Liver (tissue), 9 donors: ENCODE results near the gene GAMT. TPM values are rescaled to one million over a fixed set of nuclear protein-coding genes. Genes with fewer than 3 reads are reported as not detected.

Experiments
- DNase-seq: peaks from one replicate; pipeline ENCODE4 v3.0.0-alpha.2; 2017; ENCODE audit warnings: low spot score
- H3K27ac ChIP-seq, 2 donors: one replicate each; pipeline ENCODE4 v1.7.0; 2013; ENCODE audit warnings: inconsistent platforms in 2 of 2, low read length in 2 of 2, control low read depth in 1 of 2, low read depth in 1 of 2, mild to moderate bottlenecking in 1 of 2
- H3K27me3 ChIP-seq, 4 donors: one replicate each; pipeline versions ENCODE4 v1.6.1 to v1.7.0; 2013; ENCODE audit warnings: low read length in 3 of 4, inconsistent platforms in 1 of 4, mild to moderate bottlenecking in 1 of 4, moderate library complexity in 1 of 4; ENCODE audit not compliant: control insufficient read depth in 4 of 4, insufficient read depth in 4 of 4
- H3K36me3 ChIP-seq, 4 donors: one replicate each; pipeline versions ENCODE4 v1.6.1 to v1.7.0; 2013; ENCODE audit warnings: low read length in 3 of 4, mild to moderate bottlenecking in 3 of 4, low read depth in 1 of 4, moderate library complexity in 1 of 4; ENCODE audit not compliant: control insufficient read depth in 4 of 4, insufficient read depth in 3 of 4
- H3K4me1 ChIP-seq, 4 donors: one replicate each; pipeline versions ENCODE4 v1.6.1 to v1.7.0; 2013; ENCODE audit warnings: low read length in 3 of 4, mild to moderate bottlenecking in 3 of 4, moderate library complexity in 1 of 4; ENCODE audit not compliant: control insufficient read depth in 4 of 4, insufficient read depth in 4 of 4
- H3K4me3 ChIP-seq, 3 donors: one replicate each; pipeline versions ENCODE4 v1.6.1 to v1.7.0; 2013; ENCODE audit warnings: low read length in 3 of 3, control low read depth in 1 of 3, low read depth in 1 of 3, mild to moderate bottlenecking in 1 of 3
- H3K9ac ChIP-seq, 2 donors: one replicate each; pipeline ENCODE4 v1.7.0; 2013; ENCODE audit warnings: low read length in 2 of 2, mild to moderate bottlenecking in 2 of 2, moderate library complexity in 2 of 2, control low read depth in 1 of 2, low read depth in 1 of 2
- H3K9me3 ChIP-seq, 4 donors: one replicate each; pipeline versions ENCODE4 v1.6.1 to v1.7.0; 2013; ENCODE audit warnings: low read length in 3 of 4; ENCODE audit not compliant: control insufficient read depth in 4 of 4
- ATF3 ChIP-seq: IDR thresholded peaks from 2 replicates; pipeline ENCODE4 v1.6.1; 2016; ENCODE audit warnings: antibody characterized with exemption
- CTCF ChIP-seq: fragments of 150-350 bp; IDR thresholded peaks from 2 replicates; pipeline ENCODE4 v1.5.1; 2017; ENCODE audit warnings: improper control_type of control experiment, low read depth, low read length; ENCODE audit not compliant: missing input control
- EGR1 ChIP-seq, 2 donors: IDR thresholded peaks; 2 replicates each; pipeline ENCODE4 v1.6.1; 2016 to 2018; ENCODE audit warnings: antibody characterized with exemption in 2 of 2, low read depth in 2 of 2
- FOXA1 ChIP-seq: IDR thresholded peaks from 2 replicates; pipeline ENCODE4 v1.6.1; 2016; ENCODE audit warnings: antibody characterized with exemption
- FOXA2 ChIP-seq: IDR thresholded peaks from 2 replicates; pipeline ENCODE4 v1.6.1; 2016; ENCODE audit warnings: antibody characterized with exemption
- GABPA ChIP-seq, 2 donors: IDR thresholded peaks in 1 of 2; conservative IDR thresholded peaks in 1 of 2; 2 replicates each; pipeline ENCODE4 v1.6.1; 2016; ENCODE audit warnings: antibody characterized with exemption in 2 of 2, mild to moderate bottlenecking in 1 of 2, moderate library complexity in 1 of 2
- HNF4A ChIP-seq, 2 donors: conservative IDR thresholded peaks; 2 replicates each; pipeline ENCODE4 v1.6.1; 2016; ENCODE audit warnings: antibody characterized with exemption in 2 of 2, mild to moderate bottlenecking in 2 of 2
- HNF4G ChIP-seq: IDR thresholded peaks from 2 replicates; pipeline ENCODE4 v1.6.1; 2016; ENCODE audit warnings: antibody characterized with exemption
- JUND ChIP-seq, 2 donors: IDR thresholded peaks; 2 replicates each; pipeline ENCODE4 v1.6.1; 2016; ENCODE audit warnings: antibody characterized with exemption in 2 of 2
- MAX ChIP-seq: IDR thresholded peaks from 2 replicates; pipeline ENCODE4 v1.6.1; 2016; ENCODE audit warnings: antibody characterized with exemption
- NR2F2 ChIP-seq: IDR thresholded peaks from 2 replicates; pipeline ENCODE4 v1.6.1; 2016; ENCODE audit warnings: antibody characterized with exemption
- RAD21 ChIP-seq, 2 donors: IDR thresholded peaks; 2 replicates each; pipeline ENCODE4 v1.6.1; 2016; ENCODE audit warnings: antibody characterized with exemption in 2 of 2, mild to moderate bottlenecking in 2 of 2
- REST ChIP-seq: IDR thresholded peaks from 2 replicates; pipeline ENCODE4 v1.6.1; 2016; ENCODE audit warnings: antibody characterized with exemption, mild to moderate bottlenecking
- RXRA ChIP-seq, 2 donors: IDR thresholded peaks; 2 replicates each; pipeline ENCODE4 v1.6.1; 2017 to 2018; ENCODE audit warnings: antibody characterized with exemption in 2 of 2, mild to moderate bottlenecking in 1 of 2
- SP1 ChIP-seq: IDR thresholded peaks from 2 replicates; pipeline ENCODE4 v1.6.1; 2018; ENCODE audit warnings: antibody characterized with exemption, mild to moderate bottlenecking
- TAF1 ChIP-seq: conservative IDR thresholded peaks from 2 replicates; pipeline ENCODE4 v1.6.1; 2016; ENCODE audit warnings: antibody characterized with exemption, mild to moderate bottlenecking
- YY1 ChIP-seq: IDR thresholded peaks from 2 replicates; pipeline ENCODE4 v1.6.1; 2016; ENCODE audit warnings: antibody characterized with exemption, mild to moderate bottlenecking
- ZBTB33 ChIP-seq: IDR thresholded peaks from 2 replicates; pipeline ENCODE4 v1.6.1; 2016; ENCODE audit warnings: antibody characterized with exemption
- WGBS: extraction: QIAGEN DNeasy Blood & Tissue Kit; methylation state at CpG from one replicate; pipeline ENCODE4 v1.1.7; 2013; 5-methylcytosine and 5-hydroxymethylcytosine counted together
- polyA plus RNA-seq, 2 donors: library from polyadenylated mRNA; stranded (reverse) in 1 of 2; unstranded in 1 of 2; fragments of 200-250 nt in 1 of 2; fragments of >200 nt in 1 of 2; fragmentation: Nextera tagmentation in 1 of 2; extraction: Ambion mirVana in 1 of 2; gene quantifications; one replicate each; pipeline versions ENCODE4 v1.2.1 to v1.2.3, GENCODE V29; 2013 to 2015
- total RNA-seq, 2 donors: library from RNA; depleted of rRNA; stranded (reverse); fragments of >200 nt; gene quantifications; one replicate each; pipeline ENCODE4 v1.2.3, GENCODE V29; 2014
- donor health status: healthy.
- donor health status: healthy.
- donor health status: healthy.
- donor health status: healthy.
- donor health status: healthy.

The GAMT gene
- total and polyA plus RNA-seq, 4 donors = 76.2 to 394 (median 274) TPM

DNA sequence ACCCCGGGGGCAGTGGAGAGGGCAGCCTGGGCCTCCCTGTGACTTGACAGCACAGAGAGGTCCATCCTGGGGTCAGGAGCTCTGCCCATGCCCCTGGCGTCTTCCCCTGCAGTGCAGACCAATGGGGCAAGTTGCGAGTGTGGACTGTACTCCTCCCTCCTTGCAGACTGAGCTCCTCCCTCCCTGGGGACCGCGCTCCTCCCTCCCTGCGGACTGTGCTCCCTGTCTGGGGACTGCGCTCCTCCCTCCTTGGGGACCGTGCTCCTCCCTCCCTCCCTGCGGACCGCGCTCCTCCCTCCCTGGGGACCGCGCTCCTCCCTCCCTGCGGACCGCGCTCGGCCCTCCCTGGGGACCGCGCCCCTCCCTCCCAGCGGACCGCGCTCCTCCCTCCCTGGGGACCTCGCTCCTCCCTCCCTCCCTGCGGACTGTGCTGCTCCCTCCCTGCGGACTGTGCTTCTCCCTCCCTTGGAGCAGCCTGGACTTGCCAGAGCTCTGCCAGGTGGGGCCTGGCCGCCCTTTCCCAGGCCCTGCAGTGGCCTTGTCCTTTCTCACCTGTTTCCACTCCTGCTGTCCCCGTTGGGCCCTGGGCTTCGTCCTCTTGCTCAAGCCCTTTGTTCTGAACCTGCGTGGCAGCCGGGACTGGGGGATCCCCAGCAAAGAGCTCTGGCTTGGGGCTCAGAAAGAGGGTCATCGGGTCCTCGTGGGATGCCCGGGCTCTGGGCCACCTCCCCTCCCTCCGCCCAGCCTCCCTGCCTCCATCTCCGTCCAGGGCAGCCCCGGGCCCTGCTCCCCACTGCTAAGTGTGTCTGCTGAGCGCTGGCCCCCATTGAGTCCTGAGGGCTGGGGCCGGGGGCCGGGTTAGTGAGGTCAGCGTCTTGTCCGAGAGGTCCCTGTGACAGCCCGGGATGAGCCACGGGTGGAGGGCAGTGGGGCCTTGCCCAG, 6.8 kb downstream of the GAMT start:
- H3K27me3 ChIP-seq = no peaks in the 10 kb centered on the region
- no peak overlapping the region for H3K4me3 ChIP-seq
- H3K4me1 ChIP-seq = peaks cover 27 to 51% (median 43%) of the 10 kb centered on the region in 4 donors
- DNase-seq = peak; percentile 50
- H3K36me3 ChIP-seq = peaks cover 0 to 28% (median 22%) of the 10 kb centered on the region in 4 donors
- no peak for TF ChIP-seq RAD21 (IDR thresholded peaks at IDR 0.05)
- no peak for TF ChIP-seq MAX
- peak; percentile 24 to 58 for TF ChIP-seq RXRA (IDR thresholded peaks at IDR 0.05)
- no peak for TF ChIP-seq ZBTB33
- no peak for TF ChIP-seq FOXA2
- peak; percentile 22 to 74 for TF ChIP-seq HNF4A (conservative IDR thresholded peaks at IDR 0.05)
- H3K9ac ChIP-seq = no peak overlapping the region
- H3K27ac ChIP-seq = peak overlapping the region; percentile 77 to 78
- H3K9me3 ChIP-seq = no peaks in the 10 kb centered on the region
- 43% methylated on average over 43 of the region's 43 CpGs for WGBS

DNA sequence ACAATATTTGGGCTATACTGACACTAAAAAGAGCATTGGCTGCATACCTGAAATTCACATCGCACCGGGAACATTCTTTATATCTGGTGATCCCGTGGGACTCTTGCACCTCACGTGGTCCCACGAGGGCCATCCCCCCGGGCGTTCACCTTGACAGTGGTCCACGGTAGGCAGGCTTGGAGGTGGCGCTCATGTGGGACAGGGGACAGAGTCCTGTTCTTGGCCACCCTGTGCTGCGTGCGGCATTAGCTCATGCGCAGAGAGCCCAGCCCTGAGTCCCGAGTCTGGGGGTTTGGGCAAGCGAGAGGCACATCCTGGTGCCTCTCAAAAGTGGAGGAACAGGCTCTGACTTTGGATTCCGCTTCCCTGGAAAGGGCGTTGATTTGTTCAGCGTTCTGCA, 7.5 kb downstream of the GAMT start:
- DNase-seq = no peak
- no peak overlapping the region for H3K4me3 ChIP-seq
- no peaks in the 10 kb centered on the region for H3K9me3 ChIP-seq
- H3K27me3 ChIP-seq = no peaks in the 10 kb centered on the region
- H3K36me3 ChIP-seq = peaks cover 3 to 28% (median 27%) of the 10 kb centered on the region in 4 donors
- peaks cover 25 to 44% (median 37%) of the 10 kb centered on the region in 4 donors for H3K4me1 ChIP-seq
- peak overlapping the region in 1 of 2 donors; percentile 77 for H3K27ac ChIP-seq
- H3K9ac ChIP-seq = no peak overlapping the region
- WGBS = 93% methylated on average over 17 of the region's 17 CpGs
- TF ChIP-seq SP1 (no peak), EGR1 (IDR thresholded peaks at IDR 0.05; ENCODE audit: low read depth in 2 of 2) (no peak), YY1 (no peak), REST (no peak), JUND (IDR thresholded peaks at IDR 0.05) (no peak), TAF1 (no peak), FOXA1 (no peak), HNF4A (conservative IDR thresholded peaks at IDR 0.05) (no peak), RAD21 (IDR thresholded peaks at IDR 0.05) (no peak), FOXA2 (no peak), RXRA (IDR thresholded peaks at IDR 0.05) (no peak), ATF3 (no peak), ZBTB33 (no peak), NR2F2 (no peak), GABPA (IDR thresholded peaks at IDR 0.05 in 1 of 2, conservative IDR thresholded peaks at IDR 0.05 in 1 of 2) (no peak), HNF4G (no peak), MAX (no peak), CTCF (no peak)
